ENCODE measurements around the gene KLF13. TPM values are rescaled to one million over a fixed set of nuclear protein-coding genes. Genes with fewer than 3 reads are reported as not detected.

KLF13 gene
- polyA plus RNA-seq, 12 donors: 28.1 to 89.4 (median 44.3) TPM; not detected in 1

DNA sequence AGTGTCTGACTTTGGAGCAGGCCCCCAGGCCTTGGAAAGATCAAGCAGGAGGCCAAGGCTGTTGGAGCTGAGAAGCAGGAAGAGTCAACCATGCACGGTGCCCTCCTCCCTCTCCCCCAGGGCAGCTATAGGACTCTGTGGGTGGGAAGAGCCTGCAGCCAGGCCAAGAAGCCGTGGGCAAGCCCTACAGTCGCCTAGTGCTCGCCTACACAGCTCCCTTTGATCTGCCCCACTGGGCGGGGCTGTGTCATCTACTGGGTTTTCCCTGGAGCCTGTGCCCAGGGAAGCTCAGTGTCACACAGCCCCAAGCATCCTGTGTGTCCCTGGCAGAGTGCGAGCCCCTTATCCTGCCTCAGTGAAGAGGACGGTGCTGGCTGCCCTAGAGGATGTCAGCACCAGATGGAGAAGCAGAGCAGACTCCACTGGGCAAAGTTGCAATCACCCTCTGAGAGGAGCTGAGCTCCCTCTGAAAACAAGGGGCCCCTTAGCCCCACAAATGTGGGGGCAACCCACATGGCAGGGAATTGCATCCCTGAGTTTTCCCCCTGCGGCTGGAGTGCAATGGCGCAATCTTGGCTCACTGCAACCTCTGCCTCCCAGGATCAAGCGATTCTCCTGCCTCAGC lies 72.2 kb downstream of the KLF13 start:
- DNase-seq: no peak

DNA sequence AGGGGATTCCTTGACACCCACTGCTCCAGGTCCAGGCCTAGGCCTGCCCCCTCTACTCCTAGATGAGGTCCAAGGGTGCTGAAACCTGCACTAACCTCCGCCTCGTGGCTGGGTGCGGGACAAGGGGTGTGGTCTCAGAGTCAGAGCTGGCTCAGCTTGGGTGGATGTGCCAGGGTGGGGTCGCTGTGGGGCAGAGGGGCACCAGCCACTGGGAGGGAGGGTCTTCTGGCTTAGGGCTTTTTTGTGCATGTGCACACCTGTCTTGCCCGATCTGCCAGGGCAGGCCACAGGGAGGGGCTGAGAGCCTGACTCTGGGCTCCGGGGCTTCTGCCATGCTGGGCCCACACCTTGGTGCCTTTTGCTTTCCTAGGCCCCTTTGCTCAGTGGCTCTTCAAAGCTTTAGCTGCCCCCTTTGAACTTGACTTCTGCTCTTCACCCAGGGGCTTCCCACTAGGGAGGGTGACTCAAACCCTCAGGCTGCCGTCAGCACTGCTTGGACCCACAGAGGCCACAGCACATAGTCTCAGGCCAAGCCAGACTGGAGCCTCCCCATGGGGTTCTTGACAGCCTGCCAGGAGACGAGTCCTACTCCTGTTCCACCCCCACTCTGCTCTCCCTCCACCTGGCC lies 73.0 kb downstream of the KLF13 start:
- no peak for DNase-seq

DNA sequence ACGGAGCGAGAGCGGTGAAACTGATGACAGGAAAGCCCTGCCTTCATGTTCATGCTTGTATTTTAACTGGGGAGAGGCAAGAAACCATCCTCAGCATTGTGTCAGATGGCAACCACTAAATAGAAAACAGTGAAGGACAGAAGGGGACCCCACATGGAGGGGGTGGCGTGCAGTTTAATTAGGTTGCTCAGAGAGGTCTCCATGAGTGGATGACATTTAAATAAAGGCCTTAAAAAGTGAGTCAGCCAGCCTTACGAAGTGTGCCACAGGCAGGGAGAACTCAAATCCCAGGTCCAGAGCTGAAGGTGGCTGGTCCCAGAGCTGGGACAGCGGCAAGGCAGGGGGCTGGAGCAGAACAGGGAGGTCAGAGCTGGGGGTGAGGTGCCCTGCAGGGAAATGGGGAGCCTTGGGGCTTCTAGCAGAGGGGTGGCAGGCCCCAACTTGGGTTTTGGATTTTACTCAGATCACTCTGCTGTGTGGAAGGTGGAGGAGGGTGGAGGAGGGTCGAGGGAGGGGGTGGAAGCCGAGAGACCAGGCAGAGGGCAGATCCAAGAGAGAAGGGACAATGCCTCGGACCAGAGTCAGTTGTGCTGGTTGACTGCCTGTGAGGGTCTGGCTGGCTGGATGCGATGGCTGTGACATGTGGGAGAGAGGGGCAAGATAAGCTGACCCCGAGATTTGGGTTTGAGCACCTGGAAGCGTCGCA lies 73.7 kb downstream of the KLF13 start:
- DNase-seq: no peak

DNA sequence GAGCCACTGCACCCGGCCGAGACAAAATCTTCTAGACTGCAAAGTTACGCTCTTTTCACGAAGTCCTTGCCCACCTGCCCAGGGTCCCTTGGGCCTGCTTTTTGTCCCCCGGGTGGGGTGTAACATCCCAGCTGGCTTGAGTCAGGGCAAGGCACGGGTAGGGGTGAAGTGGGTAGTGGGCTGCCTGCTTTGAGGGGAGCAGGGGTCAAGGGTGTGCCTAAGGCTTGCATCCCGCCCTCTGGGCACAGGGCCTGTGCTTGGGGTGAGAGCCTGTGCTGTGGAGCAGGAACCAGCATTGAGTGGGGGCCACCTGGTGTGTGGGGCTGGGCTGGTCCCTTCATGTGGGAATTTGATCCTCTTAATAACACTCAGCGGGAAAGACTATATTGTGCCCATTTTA lies 74.6 kb downstream of the KLF13 start:
- no peak for DNase-seq

DNA sequence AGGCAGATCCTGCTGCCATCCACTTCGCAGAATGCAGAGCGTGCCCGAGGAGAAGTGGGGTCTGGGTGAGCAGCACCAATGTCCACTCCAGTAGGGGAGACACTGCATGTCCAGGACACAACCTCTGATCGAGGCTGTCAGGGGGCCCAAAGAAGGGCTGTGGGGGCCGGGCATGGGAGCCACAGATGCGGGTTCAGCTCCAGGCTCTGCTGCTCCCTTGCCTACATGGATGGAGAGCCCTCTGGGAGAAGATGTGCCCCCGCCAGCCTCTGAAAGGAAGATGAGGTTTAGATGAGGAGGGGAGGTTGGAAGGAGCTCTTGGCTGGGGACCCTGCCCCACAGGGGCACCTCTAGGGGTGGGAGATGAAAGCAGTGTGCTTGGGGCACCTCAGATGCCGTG lies 75.4 kb downstream of the KLF13 start:
- no peak for DNase-seq

DNA sequence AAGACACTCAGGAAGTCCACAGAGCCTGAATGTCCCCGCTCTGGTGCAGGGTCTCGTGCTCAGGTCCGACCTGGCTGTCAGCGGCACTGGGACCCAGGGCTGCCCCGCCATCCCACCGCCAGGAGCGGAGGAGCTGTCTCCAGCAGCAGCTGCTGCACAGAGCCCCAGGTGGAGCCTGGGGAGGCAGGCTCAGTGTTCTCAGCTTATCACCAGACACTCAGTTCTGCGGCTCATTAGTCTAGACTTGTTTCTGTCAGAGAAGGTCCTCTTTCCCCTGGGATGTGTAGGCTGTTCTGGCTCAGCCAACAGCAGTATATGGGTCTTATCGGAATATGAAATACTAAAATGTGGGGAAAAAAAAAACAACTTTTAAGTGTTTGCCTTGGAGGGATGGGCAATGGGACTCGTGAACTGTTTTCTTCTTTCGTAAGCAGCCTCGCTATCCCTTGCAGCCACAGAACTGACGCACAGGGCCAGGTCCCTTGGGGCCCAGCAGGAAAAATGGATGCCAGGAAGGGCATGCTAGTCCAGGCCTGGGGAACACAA lies 75.9 kb downstream of the KLF13 start:
- no peak for DNase-seq

DNA sequence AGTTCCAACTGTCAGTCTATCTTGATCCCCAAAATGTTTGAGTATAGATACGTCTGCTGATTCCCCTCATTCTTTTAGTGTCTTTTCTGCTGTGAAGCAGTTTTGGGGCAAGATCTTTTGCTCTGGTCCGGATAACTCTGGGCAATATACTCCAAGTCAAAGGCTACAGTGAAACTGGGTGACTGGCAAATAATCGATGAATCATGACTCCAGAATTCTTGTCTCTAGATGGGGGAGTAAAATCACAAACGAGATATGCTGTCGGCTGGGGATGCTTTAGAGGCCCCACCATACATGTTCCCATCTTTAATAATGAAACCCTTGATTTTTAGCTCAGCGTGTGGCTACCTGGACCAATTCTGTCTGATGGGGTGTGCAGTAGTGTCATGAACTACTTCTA lies 76.5 kb downstream of the KLF13 start:
- DNase-seq: no peak

DNA sequence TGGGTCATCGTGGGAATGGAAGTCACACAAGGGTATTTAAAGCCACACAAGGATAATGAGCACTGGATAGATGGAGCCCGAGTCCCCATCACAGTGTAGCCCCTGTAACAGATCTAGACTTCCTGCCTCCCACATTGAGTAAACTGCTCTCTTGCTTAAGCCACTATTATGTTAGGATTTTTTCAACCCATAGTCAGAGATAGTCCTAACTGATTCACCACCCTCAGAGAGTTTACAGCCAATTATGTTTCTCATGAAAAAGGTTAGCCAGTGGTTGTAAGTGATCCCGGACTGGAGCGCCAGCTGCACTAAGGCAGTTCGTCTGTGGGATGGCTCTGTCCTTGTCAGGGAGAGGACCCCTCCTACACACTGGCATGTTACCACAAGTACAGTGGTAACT lies 77.0 kb downstream of the KLF13 start:
- DNase-seq: no peak

DNA sequence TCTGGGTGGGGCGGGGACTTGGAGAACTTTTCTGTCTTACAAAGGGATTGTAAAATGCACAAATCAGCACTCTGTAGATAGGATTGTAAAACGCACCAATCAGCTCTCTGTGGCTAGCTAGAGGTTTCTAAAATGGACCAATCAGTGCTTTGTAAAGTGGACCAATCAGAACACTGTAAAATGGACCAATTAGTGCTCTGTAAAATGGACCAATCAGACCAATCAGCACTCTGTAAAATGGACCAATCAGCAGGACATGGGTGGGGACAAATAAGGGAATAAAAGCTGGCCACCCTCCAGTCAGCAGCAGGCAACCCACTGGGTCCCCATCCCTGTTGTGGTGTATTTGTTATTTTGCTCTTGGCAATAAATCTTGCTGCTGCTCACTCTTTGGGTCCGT lies 77.7 kb downstream of the KLF13 start:
- DNase-seq: no peak

DNA sequence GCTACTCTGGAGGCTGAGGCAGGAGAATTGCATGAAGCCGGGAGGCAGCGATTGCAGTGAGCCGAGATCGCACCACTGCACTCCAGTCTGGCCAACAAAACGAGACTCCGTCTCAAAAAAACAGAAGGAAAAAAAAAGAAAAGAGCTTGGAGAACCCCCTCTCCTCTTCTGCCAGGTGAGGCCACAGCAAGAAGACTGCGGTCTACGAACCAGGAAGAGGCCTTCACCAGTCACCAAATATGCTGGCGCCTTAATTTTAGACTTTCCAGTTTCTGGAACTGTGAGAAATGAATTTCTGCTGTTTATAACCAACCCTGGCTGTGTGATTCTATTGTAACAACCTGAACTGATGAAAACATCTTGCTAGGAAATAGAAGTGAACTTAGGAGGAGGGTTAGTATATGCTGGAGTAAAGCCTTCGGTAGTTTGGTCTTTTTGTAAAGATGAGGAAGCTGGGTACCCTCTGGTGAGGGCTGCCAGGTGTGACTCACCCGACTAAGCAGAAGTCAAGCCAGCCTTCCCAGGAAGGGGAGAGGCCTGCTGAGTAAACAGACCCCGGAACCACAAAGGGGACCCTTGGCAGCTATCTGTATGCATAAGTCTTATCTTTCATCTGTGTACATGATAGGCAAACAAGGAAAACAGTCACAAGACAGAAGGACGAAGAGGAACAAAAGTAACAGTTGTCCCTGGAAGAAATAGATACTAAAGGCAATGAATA lies 78.7 kb downstream of the KLF13 start:
- no peak for DNase-seq

DNA sequence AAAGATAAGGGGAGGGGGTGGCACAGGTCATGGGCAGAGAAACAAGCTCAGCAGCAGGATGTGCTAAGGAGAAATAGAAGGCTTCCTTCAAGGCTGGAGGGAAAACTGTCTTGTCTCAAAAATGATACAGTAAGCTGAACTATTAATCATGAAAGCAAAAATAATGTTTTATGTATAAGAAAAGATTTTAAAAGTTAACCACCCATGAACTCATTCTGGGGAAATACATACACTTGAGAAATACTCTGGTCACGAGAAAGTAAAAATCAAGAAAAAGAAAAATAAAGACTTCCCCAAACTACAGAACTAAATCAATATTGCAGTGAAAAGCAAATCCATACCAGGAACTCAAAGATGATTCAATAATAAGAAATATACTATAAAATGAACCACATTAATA lies 80.7 kb downstream of the KLF13 start:
- DNase-seq: no peak

DNA sequence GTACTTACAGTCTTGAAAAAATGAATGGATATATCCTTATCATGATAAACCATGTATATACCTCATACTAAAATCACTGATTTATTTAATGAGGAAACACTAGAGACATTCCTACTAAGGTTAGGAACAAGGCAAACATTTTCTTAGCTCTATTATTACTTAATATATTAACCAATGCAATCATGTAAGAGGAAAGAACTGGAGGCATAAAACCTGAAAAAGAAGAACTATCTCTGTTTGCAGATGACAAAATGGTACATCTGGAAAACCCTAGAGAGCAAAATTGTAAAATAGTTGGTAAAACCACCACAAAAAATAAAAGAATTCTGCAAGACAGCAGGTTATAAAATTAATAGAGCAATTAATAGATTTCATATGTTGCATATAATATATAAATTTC lies 81.2 kb downstream of the KLF13 start:
- DNase-seq: no peak

DNA sequence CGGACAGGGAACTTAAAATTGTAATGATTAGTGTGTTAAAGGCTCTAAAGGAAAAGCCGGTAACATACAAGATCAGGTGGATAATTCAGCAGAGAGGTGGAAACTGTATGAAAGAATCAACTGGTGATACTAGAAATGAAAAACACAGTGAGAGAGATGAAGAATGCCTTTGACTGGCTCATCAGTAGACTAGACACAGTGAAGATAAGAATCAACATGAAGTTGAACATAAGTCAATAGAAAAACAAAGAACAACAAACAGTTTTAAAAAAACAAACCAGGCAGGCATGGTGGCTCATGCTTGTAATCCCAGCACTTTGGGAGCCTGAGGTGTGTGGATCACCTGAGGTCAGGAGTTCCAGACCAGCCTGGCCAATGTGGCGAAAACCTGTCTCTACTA lies 82.1 kb downstream of the KLF13 start:
- DNase-seq: no peak

DNA sequence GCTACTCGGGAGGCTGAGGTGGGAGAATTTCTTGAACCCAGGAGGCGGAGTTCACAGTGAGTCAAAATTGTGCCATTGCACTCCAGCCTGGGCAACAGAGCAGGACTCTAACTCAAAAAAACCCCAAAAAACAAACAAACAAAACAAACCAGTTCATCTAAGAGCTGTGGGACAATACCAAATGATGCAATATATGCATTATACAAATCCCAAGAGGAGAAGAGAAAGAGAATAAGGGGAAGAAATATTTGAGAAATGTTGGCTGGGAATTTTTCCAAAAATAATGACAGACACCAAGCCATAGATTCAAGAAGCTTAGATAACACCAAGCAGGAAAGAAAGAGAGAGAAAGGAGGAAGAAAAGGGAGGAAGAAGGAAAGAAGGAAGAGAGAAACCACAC lies 82.5 kb downstream of the KLF13 start:
- DNase-seq: no peak

DNA sequence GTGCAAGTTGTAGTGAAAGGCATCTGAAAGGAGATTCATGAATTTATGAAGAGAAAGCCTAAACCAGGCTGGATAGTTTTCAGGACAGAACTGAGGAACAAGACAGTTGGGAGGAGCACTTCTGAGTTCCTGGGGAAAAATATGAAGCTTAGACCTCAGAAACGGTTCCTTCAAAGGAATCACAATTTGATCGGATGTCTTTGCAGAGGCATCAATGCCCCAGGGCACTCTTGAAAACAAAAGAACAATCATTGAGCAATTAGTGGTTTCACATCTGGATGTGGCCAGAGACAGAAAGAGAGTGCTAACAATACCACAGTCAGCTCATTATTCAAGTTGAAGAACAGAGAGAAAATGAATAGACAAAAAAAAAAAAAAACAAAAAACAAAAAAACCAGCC lies 86.2 kb downstream of the KLF13 start:
- DNase-seq: no peak

DNA sequence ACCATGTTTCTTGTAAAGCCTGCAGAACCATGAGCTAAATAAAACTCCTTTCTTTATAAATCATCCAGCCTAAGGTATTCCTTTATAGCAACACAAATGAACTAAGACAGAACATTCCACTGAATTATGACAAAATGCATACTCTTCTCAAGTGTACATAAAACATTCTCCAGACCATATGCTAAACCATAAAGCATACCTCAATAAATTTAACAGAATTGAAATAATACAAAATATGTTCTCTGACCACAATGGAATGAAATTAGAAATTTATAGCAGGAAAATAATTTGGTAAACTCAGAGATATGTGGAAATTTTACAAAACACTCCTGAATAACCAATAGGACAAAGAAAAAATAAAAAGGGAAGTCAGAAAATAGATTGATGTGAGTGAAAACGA lies 88.6 kb downstream of the KLF13 start:
- no peak for DNase-seq

DNA sequence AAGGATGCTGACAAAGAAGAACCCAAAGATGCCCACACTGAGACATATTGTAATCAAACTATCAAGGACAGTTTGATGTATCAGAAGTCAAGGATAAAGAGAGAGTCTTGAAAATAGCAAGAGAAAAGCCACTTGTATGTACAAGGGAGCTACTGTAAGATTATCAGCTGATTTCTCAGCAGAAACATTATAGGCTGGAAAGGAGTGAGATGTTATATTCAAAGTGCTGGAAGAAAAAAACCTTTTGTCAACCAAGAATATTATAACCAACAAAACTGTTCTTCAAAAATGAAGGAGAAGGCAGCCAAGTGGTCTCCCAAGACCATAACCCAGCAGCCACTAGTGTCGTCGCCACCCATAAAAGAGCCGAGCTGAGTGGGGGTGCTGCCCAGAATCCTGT lies 93.2 kb downstream of the KLF13 start:
- DNase-seq: no peak

DNA sequence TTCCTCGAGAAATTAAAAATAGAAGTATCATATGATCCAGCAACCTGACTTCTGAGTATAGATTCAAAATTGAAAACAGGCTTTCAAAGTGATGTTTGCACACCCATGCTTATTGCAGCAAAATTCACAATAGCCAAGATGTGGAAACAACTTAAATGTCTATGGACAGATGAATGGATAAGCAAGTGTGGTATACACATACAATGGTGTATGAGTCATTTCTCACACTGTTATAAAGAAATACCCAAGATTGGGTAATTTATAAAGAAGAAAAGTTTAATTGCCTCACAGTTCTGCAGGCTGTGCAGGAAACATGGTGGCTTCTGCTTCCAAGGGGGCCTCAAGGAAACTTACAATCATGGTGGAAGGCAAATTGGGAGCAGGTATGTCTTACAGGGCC lies 100.8 kb downstream of the KLF13 start:
- no peak for DNase-seq
